Upper lobe of left lung (tissue), 4 donors: ENCODE results near the gene PTPN18.

Experiments used
- POLR2A ChIP-seq, 4 donors: fragments of 450-650 bp; IDR thresholded peaks; one replicate each; pipeline ENCODE4 v1.5.1; 2016 to 2017; ENCODE audit warnings: antibody characterized with exemption in 4 of 4, mild to moderate bottlenecking in 2 of 4
- POLR2AphosphoS5 ChIP-seq, 2 donors: sonication (generic); formaldehyde crosslinking; IDR thresholded peaks; one replicate each; pipeline ENCODE4 v1.5.1; 2017; ENCODE audit warnings: antibody characterized with exemption in 2 of 2
- TF ChIP-seq, protein P1 (sequence below), 6 experiments: fragments of 450-650 bp in 4 of 6; fragments of 200-600 bp in 2 of 6; sonication (generic) in 2 of 6; IDR thresholded peaks; one replicate each; pipeline ENCODE4 v1.5.1; 2016 to 2019; ENCODE audit warnings: antibody characterized with exemption in 6 of 6

GRCh38 chr2:130388221-130388907 is 32.5 kb downstream of the PTPN18 start:
- TF ChIP-seq POLR2A (IDR thresholded peaks at IDR 0.05) (no peak), POLR2AphosphoS5 (IDR thresholded peaks at IDR 0.05) (no peak)
- TF ChIP-seq, protein P1, sequence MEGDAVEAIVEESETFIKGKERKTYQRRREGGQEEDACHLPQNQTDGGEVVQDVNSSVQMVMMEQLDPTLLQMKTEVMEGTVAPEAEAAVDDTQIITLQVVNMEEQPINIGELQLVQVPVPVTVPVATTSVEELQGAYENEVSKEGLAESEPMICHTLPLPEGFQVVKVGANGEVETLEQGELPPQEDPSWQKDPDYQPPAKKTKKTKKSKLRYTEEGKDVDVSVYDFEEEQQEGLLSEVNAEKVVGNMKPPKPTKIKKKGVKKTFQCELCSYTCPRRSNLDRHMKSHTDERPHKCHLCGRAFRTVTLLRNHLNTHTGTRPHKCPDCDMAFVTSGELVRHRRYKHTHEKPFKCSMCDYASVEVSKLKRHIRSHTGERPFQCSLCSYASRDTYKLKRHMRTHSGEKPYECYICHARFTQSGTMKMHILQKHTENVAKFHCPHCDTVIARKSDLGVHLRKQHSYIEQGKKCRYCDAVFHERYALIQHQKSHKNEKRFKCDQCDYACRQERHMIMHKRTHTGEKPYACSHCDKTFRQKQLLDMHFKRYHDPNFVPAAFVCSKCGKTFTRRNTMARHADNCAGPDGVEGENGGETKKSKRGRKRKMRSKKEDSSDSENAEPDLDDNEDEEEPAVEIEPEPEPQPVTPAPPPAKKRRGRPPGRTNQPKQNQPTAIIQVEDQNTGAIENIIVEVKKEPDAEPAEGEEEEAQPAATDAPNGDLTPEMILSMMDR (IDR thresholded peaks at IDR 0.05), result no peak
